Kidney tubule cell (primary cell): ENCODE results near the gene KDM8.

Experiments
- DNase-seq: peaks from one replicate; pipeline ENCODE4 v3.0.0-alpha.2; 2018; ENCODE audit warnings: low spot score

KDM8 gene

DNA sequence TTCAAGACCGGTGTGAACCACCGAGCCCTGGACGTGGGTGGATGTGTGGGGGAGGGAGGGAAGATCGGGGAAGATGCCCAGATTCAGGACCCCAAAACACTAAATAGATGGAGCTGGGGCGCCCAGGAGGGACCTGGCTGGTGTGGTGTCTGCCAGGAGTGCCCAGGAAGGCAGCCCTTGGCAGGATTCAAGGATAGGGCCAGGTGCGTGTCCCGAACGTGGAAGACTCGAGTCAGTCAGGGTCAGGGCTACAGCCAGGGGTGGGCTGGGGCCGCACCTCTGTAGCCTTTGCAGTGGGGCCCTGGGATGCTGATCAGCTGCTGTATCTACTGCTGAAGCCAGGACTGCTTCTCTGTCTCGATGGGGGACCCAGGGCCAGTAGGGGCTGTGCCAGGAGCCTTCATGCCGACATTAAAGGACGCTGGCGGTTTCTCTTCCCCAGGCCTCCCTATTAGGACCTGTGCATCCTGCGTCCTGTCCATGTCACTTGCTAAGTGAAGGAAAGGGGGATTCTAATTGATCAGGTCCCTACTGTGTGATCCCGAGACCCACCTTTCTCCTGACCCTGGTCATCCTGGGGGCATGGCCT, 13.1 kb downstream of the KDM8 start:
- DNase-seq = no peak

DNA sequence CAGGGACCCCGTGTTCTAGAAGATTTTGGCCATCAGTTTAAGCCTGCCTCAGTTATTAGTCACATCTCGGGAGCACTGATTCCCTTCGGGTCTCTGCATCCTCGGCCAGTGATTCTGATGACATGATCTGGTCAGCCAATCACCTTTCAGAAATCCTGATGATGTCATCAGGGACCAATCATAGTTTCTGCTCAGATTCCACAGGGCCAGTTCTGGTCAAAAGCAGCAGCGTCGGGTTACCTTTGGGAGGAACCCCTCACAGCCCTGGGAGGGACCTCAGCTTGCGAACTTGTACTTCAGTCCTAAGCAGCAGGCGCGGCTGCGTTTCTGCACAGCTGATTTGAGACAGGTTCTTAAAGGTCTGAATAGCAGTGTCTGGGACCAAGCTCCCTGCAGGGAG, 13.9 kb downstream of the KDM8 start:
- DNase-seq = peak; percentile 51

DNA sequence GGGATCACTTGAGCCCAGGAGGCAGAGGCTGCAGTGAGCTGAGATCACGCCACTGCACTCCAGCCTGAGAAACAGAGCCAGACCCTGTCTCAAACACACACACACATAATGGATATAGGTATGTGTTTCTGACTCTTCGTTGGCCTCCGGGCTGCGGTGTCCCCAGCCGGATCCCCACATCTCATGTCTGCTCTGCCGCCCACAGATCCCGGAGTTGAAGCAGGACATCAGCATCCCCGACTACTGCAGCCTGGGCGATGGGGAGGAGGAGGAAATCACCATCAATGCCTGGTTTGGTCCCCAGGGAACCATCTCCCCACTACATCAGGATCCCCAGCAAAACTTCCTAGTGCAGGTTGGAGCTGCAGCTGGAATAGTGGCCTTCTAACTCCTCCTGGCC, 15.4 kb downstream of the KDM8 start:
- no peak for DNase-seq

DNA sequence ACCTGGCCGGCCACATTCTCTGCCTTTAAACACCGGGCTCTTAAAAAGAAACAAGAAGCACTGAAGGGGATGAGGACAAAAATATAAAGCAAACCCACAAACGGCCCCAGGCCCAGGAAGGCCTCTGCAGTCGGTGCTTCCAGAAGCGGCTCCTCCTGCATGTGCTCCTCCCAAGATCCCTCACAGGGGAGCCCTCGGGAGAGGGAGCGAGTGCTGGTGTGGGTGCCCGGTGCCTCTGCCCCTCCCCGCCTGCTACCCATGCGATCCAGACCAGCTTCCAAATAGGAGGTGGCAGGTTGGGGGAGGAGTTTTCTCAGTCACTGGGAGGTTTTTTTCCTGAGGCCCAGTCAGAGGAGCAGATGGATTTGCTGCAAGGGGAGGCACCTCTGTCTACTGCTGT, 15.8 kb downstream of the KDM8 start:
- DNase-seq = no peak

DNA sequence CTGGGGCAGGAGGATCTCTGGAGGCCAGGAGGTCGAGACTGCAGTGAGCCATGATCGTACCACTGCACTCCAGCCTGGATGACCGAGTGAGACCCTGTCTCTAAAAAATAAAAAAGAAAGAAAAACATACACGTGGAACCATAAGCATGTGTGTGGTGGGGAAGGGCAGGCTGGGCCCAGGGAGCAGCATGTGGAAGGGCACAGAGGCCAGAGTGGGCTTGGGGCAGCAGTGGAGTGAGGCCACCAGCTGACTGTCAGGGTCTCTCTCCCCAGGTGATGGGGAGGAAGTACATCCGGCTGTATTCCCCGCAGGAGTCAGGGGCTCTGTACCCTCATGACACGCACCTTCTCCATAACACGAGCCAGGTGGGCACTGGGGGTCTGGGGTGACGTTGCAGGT, 16.8 kb downstream of the KDM8 start:
- no peak for DNase-seq

DNA sequence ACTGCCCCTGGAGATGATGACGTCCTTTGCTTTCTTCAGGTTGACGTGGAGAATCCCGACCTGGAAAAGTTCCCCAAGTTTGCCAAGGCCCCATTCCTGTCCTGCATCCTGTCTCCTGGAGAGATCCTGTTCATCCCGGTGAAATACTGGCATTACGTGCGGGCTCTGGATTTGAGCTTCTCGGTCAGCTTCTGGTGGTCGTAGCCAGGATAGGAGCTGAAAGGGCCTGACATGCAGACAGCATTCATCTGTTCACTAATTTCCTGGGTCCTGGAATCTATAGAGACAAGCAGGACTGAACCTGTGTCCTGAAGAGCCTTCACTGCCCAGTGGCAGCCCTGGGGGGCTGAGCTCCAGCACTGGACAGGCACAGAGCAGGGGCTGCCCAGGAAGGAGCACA, 17.2 kb downstream of the KDM8 start:
- no peak for DNase-seq

DNA sequence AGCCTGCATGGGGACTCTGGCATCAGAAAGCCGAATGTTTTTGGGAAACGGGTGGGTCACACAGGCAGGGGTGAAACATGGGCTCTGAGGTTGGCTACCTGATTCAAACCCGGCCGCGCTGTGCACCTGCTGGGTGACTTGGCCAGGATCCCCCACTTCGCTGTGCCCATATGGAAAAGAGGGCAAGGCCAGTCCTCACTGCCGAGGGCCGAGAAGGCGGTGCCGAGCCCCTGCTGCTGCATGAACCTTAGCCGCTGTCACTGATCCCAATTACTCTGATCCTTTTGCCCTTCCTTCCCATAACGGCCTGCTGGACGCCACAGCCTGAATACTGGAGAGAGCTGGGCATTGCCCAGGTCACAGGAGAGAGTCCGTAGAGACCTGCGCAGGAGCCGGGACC, 17.7 kb downstream of the KDM8 start:
- DNase-seq = no peak

DNA sequence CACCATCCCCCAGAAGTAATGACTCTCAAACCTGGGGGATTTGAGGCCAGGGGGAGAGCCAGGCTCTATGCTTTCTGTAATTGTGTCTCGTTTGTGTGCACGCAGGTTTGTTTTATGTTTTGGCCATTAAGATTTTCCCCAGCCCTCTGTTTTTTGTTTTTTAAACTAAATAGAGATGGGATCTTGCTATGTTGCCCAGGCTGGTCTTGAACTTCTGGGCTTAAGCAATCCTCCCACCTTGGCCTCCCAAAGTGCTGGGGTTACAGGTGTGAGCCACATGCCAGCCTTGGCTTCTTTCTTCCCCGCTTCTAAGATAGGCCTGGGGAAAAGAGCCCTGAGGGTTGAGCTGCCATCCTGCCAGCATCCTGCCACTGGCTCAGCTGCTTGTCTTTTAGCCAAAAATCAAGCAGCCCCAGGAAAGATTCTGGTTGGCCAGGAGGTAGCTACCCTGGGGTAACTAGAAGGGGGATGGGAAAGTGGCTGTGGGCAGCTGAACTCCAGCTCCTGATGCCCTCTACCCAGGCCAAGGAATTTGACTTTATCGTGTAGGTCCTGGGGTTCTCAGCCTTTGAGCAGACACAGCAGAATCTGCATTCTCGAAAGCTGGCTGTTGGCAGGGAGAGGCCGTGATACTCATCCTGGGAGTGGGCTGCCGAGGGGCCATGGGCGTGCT, 18.4 kb downstream of the KDM8 start:
- no peak for DNase-seq

DNA sequence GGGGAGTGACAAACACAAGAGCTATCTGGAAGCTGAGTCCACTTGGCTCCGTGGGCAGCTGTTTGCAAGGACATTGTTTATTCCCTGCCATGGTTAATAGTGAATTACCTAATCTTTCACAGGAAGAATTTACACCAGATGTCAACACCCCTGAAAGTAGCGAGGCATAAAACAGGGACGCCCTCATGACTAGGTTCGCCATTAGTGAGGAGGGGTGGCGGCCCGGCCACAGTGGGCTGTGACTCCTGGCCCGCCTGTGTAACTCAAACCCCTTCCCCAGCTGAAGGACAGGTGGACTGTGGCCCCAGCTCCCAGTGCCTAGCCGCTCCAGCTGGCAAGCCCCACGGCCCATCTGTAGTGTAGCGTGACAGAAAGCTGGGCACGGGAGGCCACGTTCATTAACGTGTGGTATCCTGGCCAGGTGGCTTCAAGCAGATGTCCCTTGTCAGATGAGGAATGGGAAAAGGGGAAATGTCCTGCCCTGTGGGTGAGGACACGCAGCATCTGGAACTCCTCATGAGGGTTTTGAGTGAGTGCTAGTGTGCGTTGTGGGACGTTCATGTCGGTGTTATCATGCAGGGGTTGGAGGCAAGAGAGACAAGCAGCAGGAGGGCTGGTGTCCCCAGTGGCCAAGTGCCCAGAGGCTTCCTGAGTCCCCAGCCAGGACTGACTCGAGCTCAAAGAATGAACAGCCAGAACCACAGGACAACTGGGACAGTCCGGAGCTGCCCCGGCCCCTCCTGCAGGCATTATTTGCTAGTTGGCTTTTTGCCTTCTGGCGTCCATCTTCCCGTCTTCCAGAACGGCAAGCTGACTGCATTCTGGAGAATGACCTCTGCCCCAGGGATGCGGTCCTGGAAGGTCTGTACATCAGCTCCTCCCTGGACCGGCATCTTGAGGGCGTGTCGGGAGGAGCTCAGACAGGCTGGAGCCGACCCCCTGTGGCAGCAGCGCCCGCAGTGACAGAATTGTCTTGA, 19.2 kb downstream of the KDM8 start:
- DNase-seq = peak; percentile 25

DNA sequence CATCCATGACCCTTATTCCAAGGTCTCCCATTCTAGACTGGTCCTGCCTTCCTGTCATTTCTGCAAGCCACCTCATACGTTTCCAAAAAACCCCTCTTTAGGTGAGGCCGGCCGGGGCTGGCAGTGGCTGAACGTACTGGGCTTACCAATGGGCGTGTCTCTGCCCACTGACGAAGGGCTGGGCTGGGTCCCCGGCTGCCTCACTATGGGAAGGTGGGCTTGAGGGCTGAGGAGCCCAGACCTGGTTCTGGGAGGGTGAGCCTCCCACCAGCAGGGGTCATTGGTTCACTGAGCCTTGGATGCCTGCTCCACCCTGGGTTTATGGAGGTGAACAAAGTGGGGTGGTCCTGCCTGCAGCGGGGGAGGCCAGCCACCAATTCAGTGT, 19.9 kb downstream of the KDM8 start:
- no peak for DNase-seq

DNA sequence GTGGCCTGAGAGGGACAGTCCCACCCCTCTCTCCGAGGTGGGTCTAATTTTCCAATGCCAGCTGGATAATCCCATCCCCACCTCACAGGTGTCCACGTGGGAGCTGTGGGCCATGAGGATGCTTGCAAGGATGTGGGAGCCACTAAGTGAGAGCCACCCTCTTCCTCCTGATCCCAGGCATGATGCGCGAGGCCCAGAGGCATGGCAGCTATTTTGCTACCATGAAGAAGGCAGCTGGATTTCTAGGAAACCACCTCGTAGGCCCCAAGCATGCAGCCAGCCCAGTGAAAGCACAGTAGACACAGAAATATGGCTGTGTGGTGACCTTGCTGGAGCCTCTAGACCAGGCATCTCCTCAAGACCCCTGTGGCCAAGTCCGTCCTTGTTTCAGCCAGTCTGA, 20.4 kb downstream of the KDM8 start:
- DNase-seq = no peak

DNA sequence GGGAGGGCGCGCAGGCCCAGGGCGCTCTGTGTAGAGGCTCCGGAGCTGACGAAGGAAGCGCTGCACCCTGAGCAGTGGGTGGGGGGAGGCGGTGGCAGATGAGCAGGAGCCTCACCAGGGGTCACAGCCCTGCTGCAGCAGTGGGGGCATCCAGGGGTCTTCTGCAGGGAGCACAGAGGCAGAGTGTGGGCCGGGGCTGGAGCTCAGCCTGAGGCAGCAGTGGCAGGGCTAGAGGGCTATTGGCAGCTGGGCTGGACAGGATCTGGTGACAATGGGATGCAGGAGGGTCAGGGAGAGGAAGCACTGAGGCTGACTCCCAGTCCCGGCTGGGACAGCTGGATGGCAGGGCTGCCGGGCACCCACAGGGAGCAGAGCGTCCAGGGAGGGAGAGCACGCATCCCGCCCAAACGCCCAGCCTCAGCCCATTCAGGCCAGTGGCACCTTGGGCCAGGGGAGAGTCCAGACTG, 21.0 kb downstream of the KDM8 start:
- no peak for DNase-seq

DNA sequence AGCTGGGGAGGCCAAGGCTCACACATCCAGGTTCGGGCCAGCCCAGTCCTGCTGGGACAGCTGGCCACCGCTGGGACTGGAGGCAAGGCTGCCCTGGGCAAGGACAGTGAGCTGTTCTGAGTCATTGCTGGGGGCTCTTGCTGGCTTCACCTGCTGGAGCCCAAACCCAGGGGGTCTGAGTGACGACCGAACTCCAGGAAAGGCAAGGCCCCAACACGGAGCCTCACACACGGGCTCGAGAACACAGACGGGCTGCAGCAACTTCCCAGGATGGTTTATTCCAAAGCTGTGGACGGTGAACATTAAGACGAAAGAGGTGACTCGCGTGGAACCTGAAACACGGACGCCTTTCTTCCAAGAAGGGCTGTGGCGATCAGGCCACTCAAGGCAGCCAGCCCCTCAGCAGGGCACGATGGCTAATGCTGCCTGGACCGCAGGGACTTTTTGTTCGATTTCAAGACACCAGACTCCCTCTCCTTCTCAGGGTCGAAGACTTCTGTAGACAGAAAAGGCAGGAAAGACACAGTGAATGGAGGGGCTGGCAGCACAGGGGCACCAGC, 21.5 kb downstream of the KDM8 start:
- no peak for DNase-seq

DNA sequence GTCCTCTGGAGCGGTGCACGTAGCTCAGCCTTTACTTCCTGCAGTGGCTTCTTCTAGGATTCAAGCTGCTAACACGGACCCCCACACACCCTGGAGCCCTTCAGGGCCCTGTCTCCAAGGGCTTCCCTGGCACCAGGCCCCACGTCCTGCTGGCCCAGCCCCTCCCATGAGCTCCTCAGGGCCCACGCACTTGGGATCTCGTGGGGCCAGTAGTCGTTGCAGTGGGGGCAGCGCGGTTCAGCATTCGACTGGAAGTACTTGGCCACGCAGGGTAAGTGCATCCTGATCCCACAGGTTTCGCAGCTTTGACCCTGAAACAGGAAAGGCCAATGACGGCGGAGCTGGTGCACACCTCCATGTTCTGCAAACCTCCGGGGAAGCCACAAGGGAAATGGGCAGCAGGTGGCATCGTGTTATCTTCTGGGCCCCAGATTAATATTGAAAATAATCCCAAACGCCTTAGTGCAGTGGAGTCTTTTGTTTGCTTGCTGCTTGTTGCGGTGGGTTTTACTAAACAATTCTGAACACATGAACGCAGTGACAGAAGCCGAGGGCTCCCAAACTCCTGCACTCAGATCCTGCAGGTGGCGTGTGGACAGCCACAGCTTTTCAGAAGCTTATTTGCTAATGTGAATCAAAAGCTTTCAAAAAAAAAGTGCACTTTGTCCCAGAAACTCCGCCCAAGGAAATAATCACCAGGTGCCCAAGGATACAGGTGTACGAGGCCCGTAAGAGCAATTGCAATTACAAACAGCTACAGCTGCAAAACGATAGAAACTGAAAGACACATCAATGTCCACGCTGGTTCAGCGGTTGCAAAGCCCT, 22.4 kb downstream of the KDM8 start:
- DNase-seq = no peak

DNA sequence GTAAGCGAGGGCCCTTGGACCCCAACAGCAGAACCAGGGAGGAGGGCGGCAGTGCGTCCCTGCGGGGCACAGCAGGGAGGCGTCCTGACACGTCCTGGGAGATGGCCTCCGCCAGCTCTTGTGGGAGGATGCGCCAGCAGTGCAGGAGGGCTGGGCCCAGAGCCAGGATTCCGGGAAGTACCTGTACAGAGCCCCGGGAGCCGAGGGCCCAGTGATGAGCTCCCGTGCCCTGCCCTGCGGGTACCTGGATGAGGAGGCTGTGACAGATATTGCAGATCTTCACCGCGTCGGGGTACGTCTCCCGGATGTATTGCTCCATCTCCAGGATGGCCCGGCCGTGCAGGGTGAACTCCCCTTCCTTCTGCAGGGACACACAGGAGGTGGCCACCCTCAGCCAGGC, 23.1 kb downstream of the KDM8 start:
- DNase-seq = no peak

DNA sequence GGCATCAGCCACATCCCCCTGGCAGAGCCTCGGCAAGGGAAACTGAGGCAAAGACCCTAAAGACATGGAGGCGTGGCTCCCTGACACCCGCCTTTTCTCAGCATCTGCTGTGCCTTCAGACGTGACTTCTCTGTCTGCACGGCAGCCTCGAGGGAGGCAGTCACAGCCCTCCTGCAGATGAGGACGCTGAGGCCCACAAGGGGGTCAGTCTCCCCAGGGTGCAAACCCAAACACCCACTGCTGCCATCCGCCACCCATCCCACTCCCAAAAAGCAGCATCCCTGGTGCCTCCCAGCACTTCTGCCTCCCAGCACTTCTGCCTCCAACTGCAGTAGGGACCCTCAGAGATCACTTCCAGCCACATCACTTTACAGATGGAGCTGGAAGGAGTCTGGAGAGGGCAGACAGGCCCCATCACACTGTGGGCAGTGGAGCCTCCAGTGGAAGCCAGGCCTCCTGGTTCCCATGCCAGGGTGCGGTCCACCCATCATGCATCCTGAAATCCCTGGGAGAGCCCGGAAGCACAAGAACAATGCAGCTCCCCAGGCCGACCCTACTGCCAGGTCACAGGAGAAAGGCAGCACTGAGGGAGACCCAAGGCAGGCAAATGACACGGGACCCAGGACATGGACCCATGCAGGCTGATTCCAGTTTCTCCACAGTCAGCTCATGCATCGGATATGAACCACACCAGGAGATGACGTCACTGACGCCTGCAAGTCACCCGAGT, 23.8 kb downstream of the KDM8 start:
- DNase-seq = no peak

DNA sequence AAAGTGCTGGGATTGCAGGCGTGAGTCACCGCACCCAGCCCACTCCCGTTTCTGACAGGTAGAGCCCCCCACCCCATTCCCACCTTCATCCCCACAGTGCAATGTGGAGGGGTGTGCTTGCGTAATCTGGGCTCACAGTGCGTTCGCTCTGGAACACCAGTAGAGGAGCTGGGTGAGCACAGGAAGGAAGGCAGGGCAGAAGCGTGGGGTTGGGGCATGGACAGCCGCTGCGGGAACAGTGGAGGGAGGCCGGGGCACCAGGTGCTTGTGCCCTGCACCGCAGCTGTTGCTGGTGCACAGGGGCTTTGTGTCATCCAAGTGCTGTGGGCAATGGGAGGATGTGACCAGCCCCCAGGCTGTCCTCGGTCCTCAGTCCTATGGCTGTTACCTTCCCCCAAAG, 24.7 kb downstream of the KDM8 start:
- DNase-seq = no peak

DNA sequence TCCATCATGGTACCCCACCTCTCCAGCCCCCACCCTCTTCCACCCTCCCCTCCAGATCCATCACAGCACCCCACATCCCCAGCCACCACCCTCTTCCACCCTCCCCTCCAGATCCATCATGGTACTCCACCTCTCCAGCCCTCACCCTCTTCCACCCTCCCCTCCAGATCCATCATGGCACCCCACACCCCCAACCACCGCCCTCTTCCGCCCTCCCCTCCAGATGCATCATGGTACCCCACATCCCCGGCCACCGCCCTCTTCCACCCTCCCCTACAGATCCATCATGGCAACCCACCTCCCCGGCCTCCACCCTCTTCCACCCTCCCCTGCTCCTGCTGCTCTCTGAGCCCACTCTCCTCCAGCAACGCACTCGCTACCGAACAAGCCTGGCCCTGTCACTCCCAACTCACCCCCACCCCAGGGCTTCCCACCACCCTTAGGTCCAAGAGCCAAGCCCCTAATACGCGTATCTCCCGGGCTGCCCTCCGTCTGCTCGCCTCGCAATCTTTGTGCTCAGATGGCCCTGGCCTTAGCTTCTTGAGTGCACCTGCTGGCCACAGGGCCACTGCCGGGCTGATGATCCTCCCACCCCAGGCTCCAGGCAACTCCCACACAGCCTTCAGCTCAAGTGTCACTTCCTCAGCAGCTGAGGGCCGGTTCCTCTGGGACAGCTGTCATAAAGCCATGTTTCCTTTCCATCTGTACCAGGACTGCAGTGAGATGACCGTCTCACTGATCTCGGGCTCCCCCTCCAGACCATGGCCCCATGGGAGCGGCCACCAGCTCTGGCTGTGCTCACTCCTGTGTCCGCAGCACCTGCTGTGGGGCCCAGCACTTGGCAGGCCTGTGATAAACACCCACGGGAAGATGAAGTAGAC, 25.5 kb downstream of the KDM8 start:
- DNase-seq = no peak

DNA sequence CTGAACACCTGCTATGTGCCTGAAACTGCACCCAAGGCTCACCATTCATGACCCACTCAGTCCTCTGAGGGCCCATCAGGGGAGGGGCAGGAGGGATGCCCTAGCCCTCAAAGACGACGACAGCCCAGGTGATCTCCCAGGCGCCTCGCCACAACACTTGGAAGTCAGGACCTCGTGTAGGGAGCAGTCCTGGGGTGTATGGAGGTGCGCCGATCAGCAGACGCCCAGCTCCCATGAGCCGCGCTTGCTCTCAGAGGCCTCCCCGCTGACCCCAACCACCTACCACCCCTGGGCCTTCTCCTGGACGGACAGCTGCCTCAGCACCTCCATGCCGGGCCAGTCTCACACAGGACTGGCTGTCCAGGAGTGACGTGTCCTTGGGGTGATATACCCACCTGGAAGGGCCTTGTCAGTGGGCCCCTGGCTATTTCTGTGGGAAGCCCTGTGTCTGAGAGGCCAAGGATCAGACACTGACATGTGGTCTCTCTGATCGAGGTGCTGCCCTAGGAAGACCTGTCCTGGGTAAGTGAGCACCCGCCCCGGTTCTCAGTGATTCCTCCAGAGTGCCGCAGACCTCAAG, 26.7 kb downstream of the KDM8 start:
- DNase-seq = no peak

DNA sequence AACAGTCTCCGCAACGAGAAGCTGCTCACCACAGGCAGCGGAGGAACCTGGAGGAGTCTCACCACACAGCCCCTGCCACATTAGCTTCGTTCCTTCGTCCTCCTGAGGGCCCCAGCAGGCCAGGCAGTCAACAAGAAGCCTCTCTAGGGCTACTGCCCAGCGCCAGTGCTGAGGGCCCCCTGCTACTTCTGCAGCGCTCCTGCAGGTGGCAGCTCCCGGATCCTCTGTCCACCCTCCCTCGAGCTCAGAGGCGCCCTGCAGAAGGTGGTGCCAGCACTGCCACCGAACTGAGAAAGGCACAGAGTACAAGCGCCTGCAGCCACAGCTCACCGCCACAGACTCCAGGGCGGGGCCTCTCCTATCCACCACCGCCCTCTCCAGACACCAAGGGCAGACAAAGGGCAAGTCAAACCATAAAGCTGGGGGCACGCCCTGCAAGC, 27.3 kb downstream of the KDM8 start:
- DNase-seq = no peak
